Ishikawa (cell line): ENCODE results near the gene HOXC5.

Experiments used
- CEBPB ChIP-seq: IDR thresholded peaks from 2 replicates; pipeline ENCODE4 v1.6.1; 2012
- CREB1 ChIP-seq: IDR thresholded peaks from 2 replicates; pipeline ENCODE4 v1.6.1; 2012; ENCODE audit warnings: low read depth
- EGR1 ChIP-seq: IDR thresholded peaks from 2 replicates; pipeline ENCODE4 v1.6.1; 2012
- EP300 ChIP-seq: IDR thresholded peaks from 2 replicates; pipeline ENCODE4 v1.6.1; 2012; ENCODE audit warnings: borderline replicate concordance
- FOXM1 ChIP-seq: IDR thresholded peaks from 2 replicates; pipeline ENCODE4 v1.6.1; 2012; ENCODE audit warnings: low read depth, borderline replicate concordance
- MAX ChIP-seq: IDR thresholded peaks from 2 replicates; pipeline ENCODE4 v1.6.1; 2012
- NFIC ChIP-seq: IDR thresholded peaks from 2 replicates; pipeline ENCODE4 v1.6.1; 2012
- RAD21 ChIP-seq: IDR thresholded peaks from 2 replicates; pipeline ENCODE4 v1.6.1; 2012; ENCODE audit warnings: low read depth
- REST ChIP-seq: IDR thresholded peaks from 2 replicates; pipeline ENCODE4 v1.6.1; 2012; ENCODE audit warnings: low read depth, mild to moderate bottlenecking
- TAF1 ChIP-seq: IDR thresholded peaks from 2 replicates; pipeline ENCODE4 v1.6.1; 2012; ENCODE audit warnings: low read depth, mild to moderate bottlenecking
- TCF12 ChIP-seq: IDR thresholded peaks from 2 replicates; pipeline ENCODE4 v1.6.1; 2012; ENCODE audit warnings: low read depth
- TEAD4 ChIP-seq: IDR thresholded peaks from 2 replicates; pipeline ENCODE4 v1.6.1; 2012
- USF1 ChIP-seq: IDR thresholded peaks from 2 replicates; pipeline ENCODE4 v1.6.1; 2012
- YY1 ChIP-seq: IDR thresholded peaks from 2 replicates; pipeline ENCODE4 v1.6.1; 2012; ENCODE audit warnings: low read depth
- ZBTB7A ChIP-seq: IDR thresholded peaks from 2 replicates; pipeline ENCODE4 v1.6.1; 2012; ENCODE audit warnings: low read depth

Gene HOXC5

GRCh38 chr12:54033980-54034784 is 1.3 kb downstream of the HOXC5 start:
- TF ChIP-seq RAD21 (no peak), EP300 (no peak), USF1 (no peak), ZBTB7A (no peak)

- TF ChIP-seq CEBPB (no peak), TAF1 (no peak), NFIC (no peak), MAX (no peak), REST (no peak)
Observed at GRCh38 chr12:54034785-54035310, 2.0 kb downstream of the HOXC5 start.

- TF ChIP-seq TEAD4 (no peak), CEBPB (no peak), REST (no peak), USF1 (no peak), NFIC (no peak), CREB1 (no peak)
Observed at GRCh38 chr12:54035568-54036264, 2.9 kb downstream of the HOXC5 start.

- no peak for TF ChIP-seq TEAD4
- TF ChIP-seq FOXM1 = no peak
- TF ChIP-seq CEBPB = no peak
- TF ChIP-seq YY1 = no peak
- no peak for TF ChIP-seq EP300
- TF ChIP-seq TAF1 = no peak
- TF ChIP-seq NFIC = no peak
- no peak for TF ChIP-seq RAD21
Observed at GRCh38 chr12:54036620-54037359, 3.9 kb downstream of the HOXC5 start.

GRCh38 chr12:54037360-54038283 is 4.8 kb downstream of the HOXC5 start:
- TF ChIP-seq USF1 (no peak), REST (no peak), EP300 (no peak), EGR1 (no peak), TEAD4 (no peak), ZBTB7A (no peak), TAF1 (no peak), MAX (no peak), CEBPB (no peak), TCF12 (no peak), NFIC (no peak)
